ENCODE measurements around the gene TAF5L.
"Not testable (repeated sequence)": the region's sequence is repeated elsewhere in the genome, so short reads cannot be mapped to it uniquely, and the experiment has no call there.

TAF5L gene

DNA sequence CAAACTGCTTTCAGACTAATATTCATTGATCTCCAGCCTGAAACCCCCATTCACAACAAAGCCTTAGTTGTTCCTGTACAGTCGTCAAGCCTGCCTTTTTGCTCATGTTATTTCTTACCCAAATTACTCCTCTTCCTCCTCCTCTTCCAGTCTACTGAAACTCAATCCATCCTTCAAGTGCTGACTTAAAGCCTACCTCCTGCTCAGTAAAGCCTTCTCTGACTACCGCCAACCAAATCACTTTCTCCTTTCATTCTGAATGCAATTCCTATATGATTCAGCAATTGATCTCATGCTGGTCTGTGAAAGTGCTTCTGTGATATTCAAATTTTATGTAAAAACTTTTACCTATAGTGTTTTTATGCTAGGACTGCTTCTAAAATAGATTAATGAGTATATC is 18.6 kb downstream of the TAF5L start:
- Mint-ChIP-seq H3K27ac (no peak overlapping the region), H3K9me3 (no peaks in the 10 kb centered on the region), H3K4me1 (ENCODE audit: low read depth) (no peaks in the 10 kb centered on the region), H3K27me3 (ENCODE audit: low read depth) (no peaks in the 10 kb centered on the region), H3K4me3 (no peak overlapping the region), H3K36me3 (ENCODE audit: low read depth) (peaks cover 45% of the 10 kb centered on the region)

GRCh38 chr1:229603371-229604005 is 22.4 kb downstream of the TAF5L start:
- Mint-ChIP-seq H3K4me3 (no peak overlapping the region), H3K36me3 (ENCODE audit: low read depth) (peaks cover 38% of the 10 kb centered on the region)

GRCh38 chr1:229600229-229600628 is 25.7 kb downstream of the TAF5L start:
- Mint-ChIP-seq H3K27me3 (ENCODE audit: low read depth) (no peaks in the 10 kb centered on the region), H3K4me1 (ENCODE audit: low read depth) (peaks cover 4% of the 10 kb centered on the region), H3K9me3 (no peaks in the 10 kb centered on the region), H3K36me3 (ENCODE audit: low read depth) (peaks cover 33% of the 10 kb centered on the region), H3K27ac (no peak overlapping the region), H3K4me3 (no peak overlapping the region)

More at GRCh38 chr1:229603371-229604005, 22.4 kb downstream of the TAF5L start:
- no peaks in the 10 kb centered on the region for H3K9me3 Mint-ChIP-seq
- H3K27me3 Mint-ChIP-seq (ENCODE audit: low read depth) = no peaks in the 10 kb centered on the region
- H3K27ac Mint-ChIP-seq = no peak overlapping the region
- H3K4me1 Mint-ChIP-seq (ENCODE audit: low read depth) = peaks cover 3% of the 10 kb centered on the region

DNA sequence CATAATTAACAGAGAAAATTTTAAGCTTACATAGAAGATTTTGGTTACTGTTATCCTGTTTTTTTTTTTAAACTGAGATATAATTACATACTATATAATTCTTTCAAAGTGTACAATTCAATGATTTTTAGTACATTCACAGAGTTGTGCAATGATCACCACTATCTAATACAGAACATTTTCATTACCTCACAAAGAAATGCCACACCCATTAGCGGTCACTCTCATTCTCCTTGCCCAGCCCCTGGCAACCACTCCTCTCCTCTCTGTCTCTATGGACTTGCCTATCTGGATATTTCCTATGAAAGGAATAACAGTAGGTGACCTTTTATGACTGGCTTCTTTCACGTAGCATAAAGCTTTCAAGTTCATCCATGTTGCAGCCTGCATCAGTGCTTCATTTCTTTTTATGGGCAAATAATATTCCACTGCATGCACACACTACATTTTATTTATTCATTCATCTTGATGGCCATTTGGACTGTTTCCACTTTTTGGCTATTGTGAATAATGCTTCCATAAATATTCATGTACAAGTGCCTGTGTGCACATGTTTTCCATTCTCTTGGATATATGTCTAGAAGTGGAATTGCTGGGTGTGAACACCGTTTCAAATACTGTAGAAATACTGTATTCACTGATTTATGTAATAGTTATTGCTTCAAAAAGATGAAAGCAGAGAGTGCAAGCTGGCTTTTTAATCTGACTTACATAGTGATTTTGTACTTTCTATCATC is 26.5 kb downstream of the TAF5L start:
- Mint-ChIP-seq H3K9me3 (no peaks in the 10 kb centered on the region), H3K4me3 (no peak overlapping the region), H3K27me3 (ENCODE audit: low read depth) (no peaks in the 10 kb centered on the region), H3K4me1 (ENCODE audit: low read depth) (peaks cover 4% of the 10 kb centered on the region), H3K36me3 (ENCODE audit: low read depth) (peaks cover 37% of the 10 kb centered on the region), H3K27ac (no peak overlapping the region)

DNA sequence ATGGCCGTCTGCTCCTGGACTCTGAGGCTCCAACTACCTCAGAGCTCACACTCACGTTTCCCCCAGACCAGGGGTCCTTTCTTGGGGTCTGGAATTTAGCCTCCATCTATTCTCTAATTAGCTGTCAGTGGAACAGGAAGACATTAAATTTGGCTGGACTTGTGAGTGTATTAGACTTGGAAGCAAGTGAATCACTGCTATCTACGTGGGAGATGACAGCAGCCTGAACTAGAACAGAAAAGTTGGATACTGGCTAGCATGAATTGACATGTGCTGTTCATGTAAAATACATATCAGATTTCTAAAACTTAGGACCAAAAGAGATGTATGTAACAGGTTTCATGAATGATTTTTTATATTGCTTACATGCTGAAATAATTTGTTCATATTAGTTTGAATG is 28.0 kb downstream of the TAF5L start:
- Mint-ChIP-seq H3K36me3 (ENCODE audit: low read depth) (peaks cover 43% of the 10 kb centered on the region), H3K9me3 (no peaks in the 10 kb centered on the region), H3K4me1 (ENCODE audit: low read depth) (peaks cover 4% of the 10 kb centered on the region), H3K27me3 (ENCODE audit: low read depth) (no peaks in the 10 kb centered on the region), H3K27ac (no peak overlapping the region), H3K4me3 (no peak overlapping the region)

DNA sequence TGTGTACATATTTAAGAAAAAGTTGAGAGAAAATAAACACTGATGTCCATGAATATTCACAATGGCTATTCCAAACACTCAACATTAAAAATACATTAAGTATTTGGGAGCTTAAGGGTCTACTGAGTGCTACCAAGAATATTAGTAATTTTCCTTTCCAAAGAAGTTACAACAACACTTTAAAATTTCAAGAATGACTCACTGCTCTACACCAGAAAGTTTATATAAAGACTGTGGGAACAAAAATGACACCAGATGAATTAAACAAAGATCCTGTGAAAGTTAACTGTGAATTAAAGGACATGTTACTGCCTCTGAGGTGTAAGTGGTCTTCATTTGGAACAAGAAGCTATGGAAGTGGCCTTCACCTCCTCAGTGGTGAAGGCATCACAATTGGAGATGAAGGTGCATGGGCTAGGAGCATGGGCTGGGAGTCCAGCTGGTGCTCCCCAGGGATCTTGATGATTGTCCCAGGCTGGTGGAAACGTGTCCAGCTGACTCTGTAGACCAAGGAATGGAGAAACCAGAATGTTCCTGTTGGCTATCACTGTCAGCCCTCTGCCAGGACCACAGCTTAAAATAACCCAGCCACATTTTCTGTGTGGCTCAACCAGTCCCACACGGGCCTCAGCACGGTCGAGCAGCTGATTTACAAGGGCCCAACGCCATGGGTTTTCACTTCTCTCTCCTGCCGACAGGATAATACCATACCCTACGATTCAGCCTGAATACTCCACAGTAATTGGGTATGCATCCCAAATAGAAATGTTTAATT is 28.8 kb downstream of the TAF5L start:
- peaks cover 4% of the 10 kb centered on the region for H3K4me1 Mint-ChIP-seq (ENCODE audit: low read depth)
- no peak overlapping the region for H3K4me3 Mint-ChIP-seq
- no peaks in the 10 kb centered on the region for H3K27me3 Mint-ChIP-seq (ENCODE audit: low read depth)
- H3K36me3 Mint-ChIP-seq (ENCODE audit: low read depth) = peaks cover 36% of the 10 kb centered on the region
- no peaks in the 10 kb centered on the region for H3K9me3 Mint-ChIP-seq
- H3K27ac Mint-ChIP-seq = no peak overlapping the region

GRCh38 chr1:229595876-229596275 is 30.0 kb downstream of the TAF5L start:
- H3K27me3 Mint-ChIP-seq (ENCODE audit: low read depth); H3K27ac Mint-ChIP-seq; H3K9me3 Mint-ChIP-seq; H3K4me1 Mint-ChIP-seq (ENCODE audit: low read depth); H3K4me3 Mint-ChIP-seq: not testable (repeated sequence)
- H3K36me3 Mint-ChIP-seq (ENCODE audit: low read depth) = peaks cover 28% of the 10 kb centered on the region

GRCh38 chr1:229594227-229595008 is 31.5 kb downstream of the TAF5L start:
- peaks cover 22% of the 10 kb centered on the region for H3K36me3 Mint-ChIP-seq (ENCODE audit: low read depth)

GRCh38 chr1:229593800-229594199 is 32.1 kb downstream of the TAF5L start:
- H3K36me3 Mint-ChIP-seq (ENCODE audit: low read depth) = peaks cover 21% of the 10 kb centered on the region
- no peak overlapping the region for H3K27ac Mint-ChIP-seq
- no peaks in the 10 kb centered on the region for H3K9me3 Mint-ChIP-seq
- H3K4me3 Mint-ChIP-seq = no peak overlapping the region
- no peaks in the 10 kb centered on the region for H3K27me3 Mint-ChIP-seq (ENCODE audit: low read depth)
- peaks cover 2% of the 10 kb centered on the region for H3K4me1 Mint-ChIP-seq (ENCODE audit: low read depth)

More at GRCh38 chr1:229594227-229595008, 31.5 kb downstream of the TAF5L start:
- Mint-ChIP-seq H3K9me3 (no peaks in the 10 kb centered on the region), H3K4me3 (no peak overlapping the region), H3K27ac (no peak overlapping the region), H3K4me1 (ENCODE audit: low read depth) (peaks cover 2% of the 10 kb centered on the region), H3K27me3 (ENCODE audit: low read depth) (no peaks in the 10 kb centered on the region)

DNA sequence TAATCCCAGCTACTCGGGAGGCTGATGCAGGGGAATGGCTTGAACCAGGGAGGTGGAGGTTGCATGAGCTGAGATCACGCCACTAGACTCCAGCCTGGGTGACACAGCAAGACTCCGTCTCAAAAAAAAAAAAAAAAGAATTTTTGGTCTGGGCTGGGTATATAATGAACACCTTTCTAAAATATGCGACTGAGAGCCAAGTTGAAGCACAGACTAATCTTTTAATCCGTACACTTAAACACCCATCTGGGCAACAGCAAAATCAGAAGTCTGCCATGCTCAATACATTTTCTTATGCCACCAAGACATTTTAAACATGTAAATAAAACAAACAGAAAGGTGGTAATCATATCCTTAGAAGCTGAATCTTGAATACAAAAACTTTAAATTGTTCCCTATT is 35.8 kb downstream of the TAF5L start:
- no peaks in the 10 kb centered on the region for H3K27me3 Mint-ChIP-seq (ENCODE audit: low read depth)
- no peak overlapping the region for H3K4me3 Mint-ChIP-seq
- no peaks in the 10 kb centered on the region for H3K4me1 Mint-ChIP-seq (ENCODE audit: low read depth)
- no peak overlapping the region for H3K27ac Mint-ChIP-seq
- peaks cover 16% of the 10 kb centered on the region for H3K36me3 Mint-ChIP-seq (ENCODE audit: low read depth)
- no peaks in the 10 kb centered on the region for H3K9me3 Mint-ChIP-seq

DNA sequence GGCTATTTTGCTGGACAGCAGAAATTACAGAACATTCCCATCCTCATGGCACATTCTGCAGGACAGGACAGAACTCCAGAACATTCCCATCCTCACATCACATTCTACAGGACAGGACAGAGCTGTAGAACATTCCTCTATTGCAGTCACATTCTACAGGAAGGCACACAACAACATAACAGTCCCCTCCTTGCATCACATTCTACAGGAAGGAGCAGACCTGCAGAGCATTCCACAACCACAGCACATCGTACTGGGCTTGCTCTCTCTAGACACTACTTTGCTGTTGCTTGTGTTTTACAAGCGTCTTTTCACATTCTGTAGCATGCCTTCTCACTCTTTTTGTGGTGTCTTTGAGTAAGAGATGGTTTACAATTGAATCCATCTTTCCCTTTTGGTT is 40.6 kb downstream of the TAF5L start:
- H3K4me3 Mint-ChIP-seq = no peak overlapping the region
- peak overlapping the region; percentile 59 for H3K27ac Mint-ChIP-seq
- H3K27me3 Mint-ChIP-seq (ENCODE audit: low read depth) = peaks cover 6% of the 10 kb centered on the region
- no peaks in the 10 kb centered on the region for H3K4me1 Mint-ChIP-seq (ENCODE audit: low read depth)
- H3K36me3 Mint-ChIP-seq (ENCODE audit: low read depth) = no peaks in the 10 kb centered on the region
- H3K9me3 Mint-ChIP-seq = no peaks in the 10 kb centered on the region

- Mint-ChIP-seq H3K4me1 (ENCODE audit: low read depth) (peaks cover 4% of the 10 kb centered on the region), H3K36me3 (ENCODE audit: low read depth) (no peaks in the 10 kb centered on the region), H3K27ac (no peak overlapping the region), H3K9me3 (no peaks in the 10 kb centered on the region), H3K4me3 (no peak overlapping the region), H3K27me3 (ENCODE audit: low read depth) (peaks cover 19% of the 10 kb centered on the region)
Observed at GRCh38 chr1:229582715-229583114, 43.2 kb downstream of the TAF5L start.

DNA sequence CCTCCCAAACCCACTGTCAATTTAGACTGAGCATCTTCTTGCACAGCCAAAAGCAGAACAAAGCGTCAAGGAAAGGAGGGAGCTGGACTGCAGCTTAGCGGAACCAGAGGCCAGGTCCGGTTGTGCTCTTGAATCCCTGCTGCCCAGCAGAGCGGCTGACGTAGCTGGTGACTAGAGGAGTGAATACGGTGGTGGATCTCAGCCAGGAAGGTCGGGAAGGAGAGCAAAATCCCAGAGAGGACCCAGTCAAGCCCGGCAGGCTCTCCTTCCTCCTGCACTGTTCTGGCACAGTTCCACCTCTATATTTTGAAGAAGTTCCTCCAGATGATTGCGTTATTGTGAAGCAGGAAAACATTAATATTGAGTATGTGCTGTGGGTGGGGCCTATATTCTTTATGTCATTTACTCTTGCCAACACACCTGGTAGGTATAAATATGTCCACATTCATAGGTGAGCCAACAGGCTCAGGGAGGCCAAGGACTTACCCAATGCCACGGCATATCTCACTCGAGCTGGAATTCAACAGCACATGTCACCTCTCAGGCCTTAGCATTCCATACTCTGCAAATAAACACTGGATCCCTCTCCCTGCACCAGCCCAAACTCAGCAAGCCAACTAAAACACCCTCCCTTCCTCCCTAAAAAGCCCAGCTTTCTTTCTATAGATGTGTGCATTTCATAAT is 43.8 kb downstream of the TAF5L start:
- Mint-ChIP-seq H3K4me1 (ENCODE audit: low read depth) (peaks cover 4% of the 10 kb centered on the region), H3K4me3 (no peak overlapping the region), H3K27ac (no peak overlapping the region), H3K9me3 (no peaks in the 10 kb centered on the region), H3K27me3 (ENCODE audit: low read depth) (peaks cover 21% of the 10 kb centered on the region), H3K36me3 (ENCODE audit: low read depth) (no peaks in the 10 kb centered on the region)

DNA sequence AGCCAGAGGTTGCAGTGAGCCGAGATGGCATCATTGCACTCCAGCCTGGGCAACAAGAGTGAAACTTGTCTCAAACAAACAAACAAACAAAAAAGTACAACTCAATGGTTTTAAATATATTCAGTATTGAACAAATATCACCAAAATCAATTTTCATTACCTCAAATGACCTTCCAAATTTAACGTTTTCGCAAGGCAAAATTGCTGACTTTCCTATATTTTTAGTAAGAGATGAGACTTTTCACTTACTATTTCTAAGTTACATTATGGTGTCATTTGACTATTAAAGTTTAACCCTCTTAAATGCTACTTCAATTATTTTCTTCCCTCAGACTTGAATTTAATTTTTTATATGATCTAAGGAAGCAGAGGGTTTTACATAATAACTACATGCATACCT is 44.4 kb downstream of the TAF5L start:
- H3K27ac Mint-ChIP-seq = no peak overlapping the region
- H3K9me3 Mint-ChIP-seq = no peaks in the 10 kb centered on the region
- H3K36me3 Mint-ChIP-seq (ENCODE audit: low read depth) = no peaks in the 10 kb centered on the region
- H3K27me3 Mint-ChIP-seq (ENCODE audit: low read depth) = peaks cover 22% of the 10 kb centered on the region
- no peak overlapping the region for H3K4me3 Mint-ChIP-seq
- H3K4me1 Mint-ChIP-seq (ENCODE audit: low read depth) = peaks cover 4% of the 10 kb centered on the region
